Ascending aorta (tissue), 2 donors: ENCODE data around the gene OXTR. TPM values are rescaled to one million over a fixed set of nuclear protein-coding genes. Genes with fewer than 3 reads are reported as not detected.

ENCODE experiments used
- DNase-seq, 2 donors: peaks; one replicate each; pipeline ENCODE4 v3.0.0-alpha.2; 2019; ENCODE audit warnings: low spot score in 2 of 2
- H3K27ac ChIP-seq, 2 donors: fragments of 200-600 bp; sonication (generic); one replicate each; pipeline ENCODE4 v1.5.1; 2016 to 2017; ENCODE audit warnings: mild to moderate bottlenecking in 1 of 2
- H3K27me3 ChIP-seq: fragments of 200-600 bp; sonication (generic); one replicate; pipeline ENCODE4 v1.5.1; 2017
- H3K36me3 ChIP-seq, 2 donors: fragments of 200-600 bp; sonication (generic); one replicate each; pipeline ENCODE4 v1.5.1; 2016
- H3K4me1 ChIP-seq, 2 donors: fragments of 200-600 bp; sonication (generic); one replicate each; pipeline ENCODE4 v1.5.1; 2016 to 2017; ENCODE audit warnings: mild to moderate bottlenecking in 1 of 2
- H3K4me3 ChIP-seq, 2 donors: fragments of 200-600 bp; sonication (generic); one replicate each; pipeline ENCODE4 v1.5.1; 2016 to 2017; ENCODE audit warnings: mild to moderate bottlenecking in 1 of 2
- H3K9me3 ChIP-seq, 2 donors: fragments of 200-600 bp; sonication (generic); one replicate each; pipeline ENCODE4 v1.5.1; 2016
- CTCF ChIP-seq, 3 experiments: fragments of 200-600 bp in 2 of 3; fragments of 450-650 bp in 1 of 3; sonication (generic) in 2 of 3; IDR thresholded peaks; one replicate each; pipeline ENCODE4 v1.5.1; 2016 to 2019; ENCODE audit warnings: antibody characterized with exemption in 3 of 3, mild to moderate bottlenecking in 1 of 3, moderate library complexity in 1 of 3
- intact Hi-C: fragments of 100-400 bp; cut with DNase I; formaldehyde crosslinking; loops from one replicate; pipeline ENCODE4 v1.15.1; 2023
- total RNA-seq: library from RNA; depleted of rRNA; stranded (reverse); fragments of >200 nt; gene quantifications from one replicate; pipeline ENCODE4 v1.1.0, GENCODE V29; 2016

The OXTR gene
- total RNA-seq, 1 donor from 2014 or later: 150 TPM

DNA sequence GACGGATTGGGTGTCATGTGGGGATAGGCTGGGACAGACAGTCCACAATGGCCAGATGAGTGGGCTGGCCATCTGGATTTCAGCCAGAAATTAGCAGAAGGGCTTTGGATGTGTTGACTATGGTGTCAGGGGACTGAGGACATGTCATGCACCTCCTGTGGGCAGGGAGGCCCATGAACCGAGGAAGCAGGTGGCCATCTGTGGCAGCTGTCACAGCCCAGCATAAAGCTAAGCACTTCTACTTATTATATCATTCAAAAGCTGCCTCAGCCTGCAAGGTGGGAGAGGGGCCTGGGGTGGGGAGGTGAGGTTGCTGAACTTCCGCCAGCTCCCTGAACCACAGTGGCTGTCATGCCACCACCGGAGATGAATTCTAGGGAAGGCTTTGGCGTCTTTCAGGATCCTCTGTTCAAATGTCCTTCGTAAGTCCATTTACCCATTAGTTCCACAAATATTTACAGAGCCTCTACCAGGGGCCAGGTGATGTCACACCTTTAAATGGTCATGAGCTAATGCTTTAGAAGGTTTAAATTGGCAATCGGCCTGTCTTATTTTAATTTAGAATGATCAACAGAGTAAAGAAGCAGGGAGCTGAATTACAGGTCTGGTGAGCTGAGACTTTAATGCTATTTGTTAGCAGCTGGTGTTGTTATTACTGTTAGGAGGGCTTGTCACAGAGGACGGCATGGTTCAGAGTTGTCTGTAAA is 59.5 kb downstream of the OXTR start:
- Histone ChIP-seq H3K4me1 (no peaks in the 10 kb centered on the region), H3K27ac (no peak overlapping the region), H3K9me3 (no peaks in the 10 kb centered on the region), H3K4me3 (no peak overlapping the region), H3K27me3 (no peaks in the 10 kb centered on the region), H3K36me3 (no peaks in the 10 kb centered on the region)
- no peak for DNase-seq
- intact Hi-C loops: no loop called here
- TF ChIP-seq CTCF (IDR thresholded peaks at IDR 0.05): no peak

DNA sequence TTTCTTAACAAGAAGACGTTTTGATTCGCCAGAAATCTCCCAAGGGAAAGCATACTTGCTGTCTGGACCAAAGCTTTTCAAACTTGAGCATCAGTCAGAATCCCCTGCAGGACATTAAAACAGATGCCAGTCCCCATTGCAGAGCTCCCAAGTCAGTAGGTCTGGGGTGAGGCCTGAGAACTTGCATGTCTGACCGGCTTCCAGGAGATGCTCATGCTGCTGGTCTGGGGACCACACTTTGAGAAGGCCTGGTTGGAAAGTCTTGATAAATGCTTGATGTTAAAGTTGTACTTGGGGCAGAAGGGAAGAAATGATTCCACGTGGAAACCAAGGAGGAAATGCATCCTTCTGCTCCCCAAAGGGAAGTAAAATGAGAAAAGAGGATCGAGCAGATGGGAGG is 60.1 kb downstream of the OXTR start:
- H3K36me3 ChIP-seq: no peaks in the 10 kb centered on the region
- TF ChIP-seq CTCF (IDR thresholded peaks at IDR 0.05): no peak
- no peaks in the 10 kb centered on the region for H3K9me3 ChIP-seq
- intact Hi-C loops: no loop called here
- H3K27ac ChIP-seq: no peak overlapping the region
- no peaks in the 10 kb centered on the region for H3K4me1 ChIP-seq
- no peak overlapping the region for H3K4me3 ChIP-seq
- H3K27me3 ChIP-seq: no peaks in the 10 kb centered on the region
- DNase-seq: no peak

DNA sequence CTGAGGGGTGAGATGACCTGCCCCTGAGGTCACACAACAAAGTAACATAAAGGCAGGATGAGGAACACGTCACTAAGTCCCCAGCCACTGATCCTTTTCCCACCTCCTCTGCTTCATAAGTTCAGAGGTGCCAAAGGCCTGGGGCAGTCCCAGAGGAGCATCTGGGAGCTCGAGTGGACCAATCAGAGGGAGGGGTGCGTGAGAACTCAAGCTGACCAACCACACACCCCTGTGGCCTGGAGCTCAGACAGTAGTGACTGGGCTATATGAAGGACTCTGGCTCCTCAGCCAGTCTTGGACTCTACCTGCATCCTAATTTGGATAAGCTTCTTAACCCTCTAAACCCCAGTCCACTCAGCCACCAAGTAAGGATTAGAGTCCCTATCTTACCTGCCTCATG is 63.8 kb downstream of the OXTR start:
- Histone ChIP-seq H3K27me3 (no peaks in the 10 kb centered on the region), H3K4me3 (no peak overlapping the region), H3K27ac (no peak overlapping the region), H3K4me1 (no peaks in the 10 kb centered on the region), H3K9me3 (no peaks in the 10 kb centered on the region), H3K36me3 (no peaks in the 10 kb centered on the region)
- TF ChIP-seq CTCF (IDR thresholded peaks at IDR 0.05): no peak
- intact Hi-C loops: no loop called here
- no peak for DNase-seq

DNA sequence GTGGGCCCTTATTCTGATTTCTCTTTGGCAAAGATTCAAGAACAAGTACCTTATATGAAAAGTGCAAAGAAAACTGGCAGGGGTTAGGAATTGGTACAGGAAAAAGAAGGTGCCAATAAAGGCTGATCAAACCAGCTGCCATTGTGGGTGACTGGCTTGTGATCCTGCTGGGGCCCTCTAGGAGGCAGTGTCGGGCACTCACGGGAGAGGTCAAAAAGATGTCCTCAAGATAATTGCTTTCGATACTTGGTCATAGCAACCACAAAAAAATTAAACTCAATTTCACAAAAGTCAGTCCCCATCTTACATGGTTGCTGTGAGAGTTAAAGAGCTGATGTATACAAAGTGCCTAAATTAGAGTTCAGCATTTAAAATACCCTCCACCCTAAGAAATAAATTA is 66.9 kb downstream of the OXTR start:
- no peak for TF ChIP-seq CTCF (IDR thresholded peaks at IDR 0.05)
- intact Hi-C loops: no loop called here
- no peaks in the 10 kb centered on the region for H3K27me3 ChIP-seq
- H3K36me3 ChIP-seq: no peaks in the 10 kb centered on the region
- DNase-seq: no peak
- H3K4me3 ChIP-seq: no peak overlapping the region
- peaks cover 0 to 5% of the 10 kb centered on the region in 2 donors for H3K9me3 ChIP-seq
- no peaks in the 10 kb centered on the region for H3K4me1 ChIP-seq
- H3K27ac ChIP-seq: no peak overlapping the region

Other genes starting within 250 kb of the OXTR start
- not detected for gene SSUH2, start 124.8 kb downstream of the OXTR start, total RNA-seq
- gene CAV3, start 35.8 kb downstream of the OXTR start, total RNA-seq: not detected
- 0.75 TPM for gene RAD18, start 193.9 kb upstream of the OXTR start, total RNA-seq